ENCODE data around the gene FEV. TPM values are rescaled to one million over a fixed set of nuclear protein-coding genes. Genes with fewer than 3 reads are reported as not detected.
"Not testable (repeated sequence)": the region's sequence is repeated elsewhere in the genome, so short reads cannot be mapped to it uniquely, and the experiment has no call there.

The FEV gene
- total and polyA plus RNA-seq, 3 experiments from 2014 or later: not detected

DNA sequence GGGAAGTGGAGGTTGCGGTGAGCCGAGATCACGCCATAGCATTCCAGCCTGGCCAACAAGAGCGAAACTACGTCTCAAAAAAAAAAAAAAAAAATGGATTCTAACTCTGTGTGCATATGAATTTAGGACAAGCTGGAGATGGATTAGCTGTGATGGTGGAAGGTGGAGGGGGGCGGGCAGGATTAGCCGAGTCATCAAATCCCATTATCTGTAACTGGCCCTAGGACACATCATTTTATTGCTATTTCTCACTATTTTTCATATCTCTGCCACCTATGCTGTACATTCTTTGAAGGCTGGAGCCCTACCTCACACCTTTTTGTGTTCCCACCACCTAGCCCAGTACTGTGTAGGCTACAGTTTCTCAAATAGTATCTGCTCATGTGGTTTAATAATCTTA is 32.8 kb downstream of the FEV start:
- Mint-ChIP-seq H3K27ac (no peak overlapping the region), H3K36me3 (no peaks in the 10 kb centered on the region), H3K4me3 (no peak overlapping the region), H3K9me3 (no peaks in the 10 kb centered on the region), H3K4me1 (no peaks in the 10 kb centered on the region), H3K27me3 (peaks cover 23 to 71% of the 10 kb centered on the region in 2 donors)
- ChIA-PET CTCF (interaction anchor here (0.9 kb wide), 1 partner anchor 10 kb away, joined by 3 read pairs; no protein-coding TSS in a partner anchor), POLR2A (no interaction called here)
- Histone ChIP-seq H3K4me1 (ENCODE audit: insufficient read depth, low read length) (no peaks in the 10 kb centered on the region), H3K27me3 (ENCODE audit: insufficient read depth, low read length, poor library complexity, severe bottlenecking) (peaks cover 4% of the 10 kb centered on the region), H3K27ac (ENCODE audit: low read depth, low read length) (no peak overlapping the region), H3K4me3 (ENCODE audit: low read length) (no peak overlapping the region), H3K9me3 (ENCODE audit: low read length) (no peaks in the 10 kb centered on the region), H3K36me3 (ENCODE audit: insufficient read depth, low read length) (no peaks in the 10 kb centered on the region)
- DNase-seq: no peak

DNA sequence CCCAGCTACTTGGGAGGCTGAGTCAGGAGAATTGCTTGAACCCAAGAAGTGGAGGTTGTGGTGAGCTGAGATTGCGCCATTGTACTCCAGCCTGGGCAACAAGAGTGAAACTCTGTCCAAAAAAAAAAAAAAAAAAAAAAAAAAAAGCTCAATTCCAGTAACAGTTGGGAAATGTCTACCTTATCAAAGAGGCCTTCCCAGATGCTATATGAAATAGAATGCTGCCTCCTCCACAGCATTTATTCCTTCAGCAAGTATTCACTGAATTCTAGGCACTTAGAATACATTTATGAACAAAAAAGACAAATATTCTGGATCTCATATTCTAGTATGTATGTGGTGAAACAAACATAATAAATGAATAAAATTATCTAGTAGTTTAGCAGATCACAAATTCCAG is 38.4 kb downstream of the FEV start:
- Mint-ChIP-seq H3K27ac (no peak overlapping the region), H3K4me1 (no peaks in the 10 kb centered on the region)

DNA sequence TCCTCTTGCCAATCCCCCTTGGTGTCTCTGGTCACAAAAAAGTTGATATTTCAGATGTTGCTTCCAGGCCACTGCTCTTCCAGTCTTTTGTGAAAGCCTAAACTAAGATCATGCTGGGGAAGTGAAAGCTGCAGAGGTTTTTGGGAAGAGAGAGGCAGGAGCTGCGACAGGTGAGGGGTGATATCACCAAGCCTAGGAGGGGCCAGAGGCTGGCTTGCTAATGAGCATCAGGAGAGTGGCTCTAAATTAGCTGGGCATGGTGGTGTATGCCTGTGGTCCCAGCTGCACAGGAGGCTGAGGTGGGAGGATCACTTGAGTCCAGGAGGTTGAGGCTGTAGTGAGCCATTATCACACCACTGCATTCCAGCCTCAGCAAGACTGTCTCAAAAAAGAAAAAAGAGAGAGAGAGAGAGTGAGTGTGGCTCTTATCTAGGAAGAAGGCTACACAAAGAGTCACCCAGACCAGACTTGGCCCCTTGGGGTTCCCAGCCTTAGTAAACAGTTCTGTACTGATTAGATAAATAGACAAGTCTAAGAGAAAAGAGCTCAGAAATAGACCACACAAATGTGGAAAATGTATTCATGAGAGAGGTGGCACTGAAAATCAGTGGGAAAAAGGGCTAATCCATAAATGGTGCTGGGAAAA is 40.1 kb downstream of the FEV start:
- CTCF ChIA-PET: no interaction called here
- no peak overlapping the region for H3K4me3 ChIP-seq (ENCODE audit: low read length)
- Mint-ChIP-seq H3K4me3 (no peak overlapping the region), H3K9me3 (peaks cover 0 to 2% (median 0%) of the 10 kb centered on the region in 5 donors), H3K4me1 (no peaks in the 10 kb centered on the region), H3K27ac (no peak overlapping the region), H3K36me3 (no peaks in the 10 kb centered on the region), H3K27me3 (peaks cover 30 to 61% of the 10 kb centered on the region in 2 donors)
- H3K9me3 ChIP-seq (ENCODE audit: low read length): no peaks in the 10 kb centered on the region
- H3K27me3 ChIP-seq (ENCODE audit: insufficient read depth, low read length, poor library complexity, severe bottlenecking): peaks cover 12% of the 10 kb centered on the region
- H3K36me3 ChIP-seq (ENCODE audit: insufficient read depth, low read length): no peaks in the 10 kb centered on the region
- POLR2A ChIA-PET: no interaction called here
- no peak for DNase-seq
- no peak overlapping the region for H3K27ac ChIP-seq (ENCODE audit: low read depth, low read length)
- no peaks in the 10 kb centered on the region for H3K4me1 ChIP-seq (ENCODE audit: insufficient read depth, low read length)

More for the DNA sequence above, 38.4 kb downstream of the FEV start:
- no peak overlapping the region for H3K4me3 ChIP-seq (ENCODE audit: low read length)
- no peaks in the 10 kb centered on the region for H3K36me3 Mint-ChIP-seq
- H3K9me3 Mint-ChIP-seq: peaks cover 0 to 2% (median 0%) of the 10 kb centered on the region in 5 donors
- no peak for DNase-seq
- H3K4me3 Mint-ChIP-seq: no peak overlapping the region
- H3K27ac ChIP-seq (ENCODE audit: low read depth, low read length): no peak overlapping the region
- H3K4me1 ChIP-seq (ENCODE audit: insufficient read depth, low read length): no peaks in the 10 kb centered on the region
- CTCF ChIA-PET: no interaction called here
- H3K27me3 ChIP-seq (ENCODE audit: insufficient read depth, low read length, poor library complexity, severe bottlenecking): peaks cover 16% of the 10 kb centered on the region
- peaks cover 38 to 64% of the 10 kb centered on the region in 2 donors for H3K27me3 Mint-ChIP-seq
- POLR2A ChIA-PET: no interaction called here
- H3K36me3 ChIP-seq (ENCODE audit: insufficient read depth, low read length): no peaks in the 10 kb centered on the region
- H3K9me3 ChIP-seq (ENCODE audit: low read length): no peaks in the 10 kb centered on the region

DNA sequence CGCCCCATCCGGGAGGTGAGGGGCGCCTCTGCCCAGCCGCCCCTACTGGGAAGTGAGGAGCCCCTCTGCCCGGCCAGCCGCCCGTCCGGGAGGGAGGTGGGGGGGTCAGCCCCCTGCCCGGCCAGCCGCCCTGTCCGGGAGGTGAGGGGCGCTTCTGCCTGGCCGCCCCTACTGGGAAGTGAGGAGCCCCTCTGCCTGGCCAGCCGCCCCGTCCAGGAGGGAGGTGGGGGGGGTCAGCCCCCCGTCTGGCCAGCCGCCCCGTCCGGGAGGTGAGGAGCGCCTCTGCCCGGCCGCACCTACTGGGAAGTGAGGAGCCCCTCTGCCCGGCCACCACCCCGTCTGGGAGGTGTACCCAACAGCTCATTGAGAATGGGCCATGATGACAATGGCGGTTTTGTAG is 53.2 kb downstream of the FEV start:
- H3K4me1 Mint-ChIP-seq; H3K4me1 ChIP-seq (ENCODE audit: insufficient read depth, low read length); H3K27ac Mint-ChIP-seq; H3K27ac ChIP-seq (ENCODE audit: low read depth, low read length); POLR2A ChIA-PET; H3K9me3 Mint-ChIP-seq; H3K27me3 ChIP-seq (ENCODE audit: insufficient read depth, low read length, poor library complexity, severe bottlenecking); DNase-seq; CTCF ChIA-PET; H3K36me3 ChIP-seq (ENCODE audit: insufficient read depth, low read length); H3K9me3 ChIP-seq (ENCODE audit: low read length); H3K36me3 Mint-ChIP-seq; H3K4me3 Mint-ChIP-seq; H3K4me3 ChIP-seq (ENCODE audit: low read length): not testable (repeated sequence)
- peaks cover 20 to 45% of the 10 kb centered on the region in 2 donors for H3K27me3 Mint-ChIP-seq

Other genes with a start within 250 kb of the FEV start
- gene CYP27A1, start 203.0 kb downstream of the FEV start, total RNA-seq: 1 to 10 TPM; 1.2 TPM
- not detected for gene CYP27A1, start 203.0 kb downstream of the FEV start, polyA plus RNA-seq
- not detected for gene PRKAG3, start 153.4 kb downstream of the FEV start, total RNA-seq
- not detected for gene PRKAG3, start 153.4 kb downstream of the FEV start, polyA plus RNA-seq
- under 1 TPM; 0.27 to 0.42 TPM for gene WNT6, start 125.4 kb downstream of the FEV start, total RNA-seq
- 0.39 TPM for gene WNT6, start 125.4 kb downstream of the FEV start, polyA plus RNA-seq
- gene WNT10A, start 104.3 kb downstream of the FEV start, total RNA-seq: 1 to 10 TPM; 1.0 to 1.5 TPM
- gene WNT10A, start 104.3 kb downstream of the FEV start, polyA plus RNA-seq: 1.1 TPM
- not detected for gene CDK5R2, start 25.5 kb downstream of the FEV start, total RNA-seq
- gene CDK5R2, start 25.5 kb downstream of the FEV start, polyA plus RNA-seq: not detected
- gene CRYBA2, start 8.2 kb upstream of the FEV start, total RNA-seq: not detected
- gene CRYBA2, start 8.2 kb upstream of the FEV start, polyA plus RNA-seq: not detected
- gene CFAP65, start 56.3 kb upstream of the FEV start, total RNA-seq: not detected
- not detected for gene CFAP65, start 56.3 kb upstream of the FEV start, polyA plus RNA-seq
- gene IHH, start 75.7 kb upstream of the FEV start, total RNA-seq: not detected
- not detected for gene IHH, start 75.7 kb upstream of the FEV start, polyA plus RNA-seq
- gene NHEJ1, start 175.6 kb upstream of the FEV start, total RNA-seq: 10 to 100 TPM; 22.4 to 24.5 TPM
- 26.3 TPM for gene NHEJ1, start 175.6 kb upstream of the FEV start, polyA plus RNA-seq
- 1 to 10 TPM; 2.3 to 2.6 TPM for gene SLC23A3, start 184.8 kb upstream of the FEV start, total RNA-seq
- gene SLC23A3, start 184.8 kb upstream of the FEV start, polyA plus RNA-seq: not detected
- gene CNPPD1, start 191.7 kb upstream of the FEV start, total RNA-seq: 10 to 100 TPM; 66.2 to 67.0 TPM
- gene CNPPD1, start 191.7 kb upstream of the FEV start, polyA plus RNA-seq: 74.3 TPM
- 10 to 100 TPM; 67.6 to 76.1 TPM for gene RETREG2, start 193.1 kb upstream of the FEV start, total RNA-seq
- gene RETREG2, start 193.1 kb upstream of the FEV start, polyA plus RNA-seq: 65.9 TPM
- gene ZFAND2B, start 221.6 kb upstream of the FEV start, total RNA-seq: 10 to 100 TPM; 32.4 to 36.8 TPM
- gene ZFAND2B, start 221.6 kb upstream of the FEV start, polyA plus RNA-seq: 86.0 TPM
- gene ABCB6, start 233.8 kb upstream of the FEV start, total RNA-seq: 10 to 100 TPM; 22.1 to 22.8 TPM
- 2.1 TPM for gene ABCB6, start 233.8 kb upstream of the FEV start, polyA plus RNA-seq
- 10 to 100 TPM; 46.1 to 52.9 TPM for gene ATG9A, start 244.5 kb upstream of the FEV start, total RNA-seq
- 32.0 TPM for gene ATG9A, start 244.5 kb upstream of the FEV start, polyA plus RNA-seq
- 10 to 100 TPM; 72.4 to 76.0 TPM for gene ANKZF1, start 244.6 kb upstream of the FEV start, total RNA-seq
- 32.5 TPM for gene ANKZF1, start 244.6 kb upstream of the FEV start, polyA plus RNA-seq